Ramos (cell line): Measurements from ENCODE around the gene KLK1.

Experiments
- in situ Hi-C: fragments of 300-500 bp; cut with MboI; formaldehyde crosslinking; loops from one replicate; pipeline ENCODE4 v1.14.3; 2022; ENCODE audit warnings: low sequenced_read_pairs; ENCODE audit not compliant: unreplicated experiment

KLK1 gene

GRCh38 chr19:50836543-50837195 lies 13.1 kb upstream of the KLK1 start:
- in situ Hi-C loops, result no loop called here

- in situ Hi-C loops, result no loop called here
Observed at GRCh38 chr19:50835785-50836542, 12.4 kb upstream of the KLK1 start.

- in situ Hi-C loops, result no loop called here
Observed at GRCh38 chr19:50835103-50835784, 11.7 kb upstream of the KLK1 start.

- in situ Hi-C loops, result no loop called here
Observed at GRCh38 chr19:50833802-50834167, 10.2 kb upstream of the KLK1 start.

- in situ Hi-C loops, result no loop called here
Observed at GRCh38 chr19:50833117-50833801, 9.7 kb upstream of the KLK1 start, which contains the start of gene KLK15. Gene KLK15 (minus strand): TSS chr19:50833574. CDS start chr19:50831492, 2,082 bp downstream.

- in situ Hi-C loops, result no loop called here
Observed at GRCh38 chr19:50832666-50833065, 9.1 kb upstream of the KLK1 start.

GRCh38 chr19:50831026-50831396 lies 7.4 kb upstream of the KLK1 start:
- in situ Hi-C loops, result no loop called here

GRCh38 chr19:50830266-50831025 lies 6.9 kb upstream of the KLK1 start:
- in situ Hi-C loops, result no loop called here

GRCh38 chr19:50829801-50830200 lies 6.2 kb upstream of the KLK1 start:
- in situ Hi-C loops, result no loop called here

GRCh38 chr19:50827476-50827875 lies 3.9 kb upstream of the KLK1 start:
- in situ Hi-C loops, result no loop called here

- in situ Hi-C loops, result no loop called here
Observed at GRCh38 chr19:50826492-50827240, 3.1 kb upstream of the KLK1 start.

GRCh38 chr19:50822661-50823208 lies 852 bp downstream of the KLK1 start:
- in situ Hi-C loops, result no loop called here

GRCh38 chr19:50821622-50822021 lies 2.0 kb downstream of the KLK1 start:
- in situ Hi-C loops, result no loop called here

- in situ Hi-C loops, result no loop called here
Observed at GRCh38 chr19:50821248-50821612, 2.4 kb downstream of the KLK1 start.

- in situ Hi-C loops, result no loop called here
Observed at GRCh38 chr19:50820549-50821247, 2.9 kb downstream of the KLK1 start.

- in situ Hi-C loops, result no loop called here
Observed at GRCh38 chr19:50820086-50820485, 3.5 kb downstream of the KLK1 start.

- in situ Hi-C loops, result no loop called here
Observed at GRCh38 chr19:50819636-50820035, 4.0 kb downstream of the KLK1 start.

- in situ Hi-C loops, result no loop called here
Observed at GRCh38 chr19:50818859-50819472, 4.6 kb downstream of the KLK1 start.
